HepG2 (cell line): Measurements from ENCODE around the gene CLDN5. TPM values are rescaled to one million over a fixed set of nuclear protein-coding genes. Genes with fewer than 3 reads are reported as not detected.

ENCODE experiments used
- ATF7 ChIP-seq, 2 experiments: fragments of 450-650 bp in 1 of 2; sonication (generic) in 1 of 2; formaldehyde crosslinking in 1 of 2; IDR thresholded peaks; 2 replicates each; pipeline versions ENCODE4 v1.4.0 to v1.6.1; 2016 to 2020; ENCODE audit warnings: antibody characterized with exemption in 1 of 2, mild to moderate bottlenecking in 1 of 2, missing genetic modification reagents in 1 of 2
- CREM ChIP-seq, 2 experiments: sonication (generic) in 1 of 2; formaldehyde crosslinking in 1 of 2; IDR thresholded peaks; 2 replicates each; pipeline versions ENCODE4 v1.4.0 to v1.6.1; 2016 to 2020; ENCODE audit warnings: antibody characterized with exemption in 1 of 2, mild to moderate bottlenecking in 1 of 2, missing genetic modification reagents in 1 of 2
- ETV6 ChIP-seq: sonication (generic); formaldehyde crosslinking; conservative IDR thresholded peaks from 2 replicates; pipeline ENCODE4 v1.4.0; 2020; ENCODE audit warnings: missing genetic modification reagents
- GABPB1 ChIP-seq: IDR thresholded peaks from 2 replicates; pipeline ENCODE4 v1.6.1; 2016; ENCODE audit warnings: mild to moderate bottlenecking, missing genetic modification reagents, moderate library complexity, missing compliant biosample characterization
- KAT8 ChIP-seq: IDR thresholded peaks from 2 replicates; pipeline ENCODE4 v1.6.1; 2016; ENCODE audit warnings: missing genetic modification reagents, missing compliant biosample characterization
- KMT2B ChIP-seq: IDR thresholded peaks from 2 replicates; pipeline ENCODE4 v1.6.1; 2016; ENCODE audit warnings: missing genetic modification reagents, missing compliant biosample characterization
- MBNL3 ChIP-seq: fragments of 250-450 bp; sonication (Bioruptor Pico); conservative IDR thresholded peaks from 2 replicates; pipeline ENCODE4 v1.8.0; 2022; ENCODE audit warnings: mild to moderate bottlenecking, inconsistent platforms
- MED13 ChIP-seq: sonication (generic); formaldehyde crosslinking; IDR thresholded peaks from 2 replicates; pipeline ENCODE4 v1.5.0; 2020; ENCODE audit warnings: missing genetic modification reagents
- SETDB1 ChIP-seq: sonication (generic); formaldehyde crosslinking; IDR thresholded peaks from 2 replicates; pipeline ENCODE4 v1.5.1; 2020; ENCODE audit warnings: missing genetic modification reagents, mild to moderate bottlenecking, borderline replicate concordance
- SP4 ChIP-seq: sonication (generic); formaldehyde crosslinking; IDR thresholded peaks from 2 replicates; pipeline ENCODE4 v1.8.1; 2023; ENCODE audit warnings: mild to moderate bottlenecking, missing genetic modification reagents
- ZNF431 ChIP-seq: sonication (generic); formaldehyde crosslinking; IDR thresholded peaks from 2 replicates; pipeline ENCODE4 v1.9.0; 2022; ENCODE audit warnings: missing genetic modification reagents, low read depth, mild to moderate bottlenecking, borderline replicate concordance
- ZNF552 ChIP-seq: sonication (generic); formaldehyde crosslinking; IDR thresholded peaks from 2 replicates; pipeline ENCODE4 v1.9.0; 2022; ENCODE audit warnings: missing genetic modification reagents, mild to moderate bottlenecking, borderline replicate concordance
- ZNF724P ChIP-seq: sonication (generic); formaldehyde crosslinking; IDR thresholded peaks from 2 replicates; pipeline ENCODE4 v1.8.0; 2022; ENCODE audit warnings: missing genetic modification reagents, borderline replicate concordance
- polyA plus RNA-seq, 8 experiments: library from polyadenylated mRNA; depleted of rRNA in 3 of 8; stranded (reverse) in 7 of 8; unstranded in 1 of 8; fragments of >200 nt; fragmentation: Illumina TruSeq in 4 of 8; extraction: Trizol in 4 of 8; gene quantifications; 2 replicates each; pipeline versions ENCODE4 v1.2.1 to v1.2.3, GENCODE V29; 2011 to 2016; ENCODE audit warnings: low read depth in 4 of 8, missing spikeins in 1 of 8, mixed read lengths in 1 of 8; ENCODE audit not compliant: insufficient read depth in 1 of 8
- total RNA-seq, 5 experiments: library from RNA; depleted of rRNA; stranded (reverse); fragments of >200 nt; fragmentation: Illumina TruSeq; extraction: Trizol; gene quantifications; 2 replicates each; pipeline ENCODE4 v1.2.3, GENCODE V29; 2016; ENCODE audit warnings: low read depth in 1 of 5
- TF ChIP-seq, protein P1 (sequence below): sonication (generic); formaldehyde crosslinking; IDR thresholded peaks from 2 replicates; pipeline ENCODE4 v1.4.0; 2020; ENCODE audit warnings: missing genetic modification reagents
- TF ChIP-seq, protein P2 (sequence below): sonication (generic); formaldehyde crosslinking; IDR thresholded peaks from 2 replicates; pipeline ENCODE4 v1.5.1; 2020; ENCODE audit warnings: missing genetic modification reagents, mild to moderate bottlenecking, borderline replicate concordance
- TF ChIP-seq, protein P3 (sequence below): sonication (generic); formaldehyde crosslinking; IDR thresholded peaks from 2 replicates; pipeline ENCODE4 v1.8.0; 2022; ENCODE audit warnings: missing genetic modification reagents, mild to moderate bottlenecking, moderate library complexity, borderline replicate concordance
- TF ChIP-seq, protein P4 (sequence below): sonication (generic); IDR thresholded peaks from 2 replicates; pipeline ENCODE4 v1.6.1; 2016; ENCODE audit warnings: low read depth, borderline replicate concordance
- TF ChIP-seq, protein P5 (sequence below): sonication (generic); formaldehyde crosslinking; IDR thresholded peaks from 2 replicates; pipeline ENCODE4 v1.4.0; 2020; ENCODE audit warnings: missing genetic modification reagents

Gene CLDN5
- total and polyA plus RNA-seq, 2 of the 13 experiments (the other 11 are each of a cell fraction or from before 2014, with no cell fraction given) = not detected

DNA sequence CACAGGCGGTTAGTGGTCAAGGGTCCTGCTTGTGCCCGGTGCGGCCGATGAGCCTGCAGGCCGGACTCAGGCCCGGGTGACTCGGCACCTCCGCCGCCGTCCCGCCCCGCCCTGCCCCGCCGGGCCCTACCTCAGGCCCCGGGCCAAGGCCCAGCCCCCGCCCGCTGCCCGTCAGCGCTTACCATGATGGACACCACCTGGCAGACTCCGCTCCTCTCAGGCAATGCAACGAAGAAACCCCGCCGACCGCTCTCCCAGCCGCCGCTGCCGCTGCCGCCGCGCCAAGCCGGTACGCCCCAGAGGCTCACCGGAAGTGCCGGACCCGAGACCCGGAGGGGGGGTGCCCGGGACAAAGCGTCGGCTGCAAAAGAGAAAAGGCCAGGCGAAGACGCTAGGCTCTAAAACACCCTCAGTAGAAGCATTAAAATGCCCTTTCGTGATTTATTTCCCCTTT is 45.3 kb downstream of the CLDN5 start, which contains the start of gene UFD1 (continued):
- TF ChIP-seq ZNF724P (CRISPR knock-in tag) (no peak), ZNF552 (no peak), KAT8 (CRISPR knock-in tag) (peak; percentile 51; the same call in 1 of the 2 replicates), CREM (IDR thresholded peaks at IDR 0.05) (no peak), CREM (CRISPR knock-in tag; IDR thresholded peaks at IDR 0.05) (no peak), GABPB1 (peak; percentile 97), MED13 (CRISPR knock-in tag) (no peak), ATF7 (IDR thresholded peaks at IDR 0.05) (peak; percentile 79), ATF7 (CRISPR knock-in tag; IDR thresholded peaks at IDR 0.05) (no peak), KMT2B (CRISPR knock-in tag) (peak; percentile 47; the same call in 1 of the 2 replicates), MBNL3 (no peak), SETDB1 (CRISPR knock-in tag) (no peak), ZNF431 (no peak), ETV6 (CRISPR knock-in tag) (no peak), SP4 (CRISPR knock-in tag) (no peak)
- TF ChIP-seq, protein P1, sequence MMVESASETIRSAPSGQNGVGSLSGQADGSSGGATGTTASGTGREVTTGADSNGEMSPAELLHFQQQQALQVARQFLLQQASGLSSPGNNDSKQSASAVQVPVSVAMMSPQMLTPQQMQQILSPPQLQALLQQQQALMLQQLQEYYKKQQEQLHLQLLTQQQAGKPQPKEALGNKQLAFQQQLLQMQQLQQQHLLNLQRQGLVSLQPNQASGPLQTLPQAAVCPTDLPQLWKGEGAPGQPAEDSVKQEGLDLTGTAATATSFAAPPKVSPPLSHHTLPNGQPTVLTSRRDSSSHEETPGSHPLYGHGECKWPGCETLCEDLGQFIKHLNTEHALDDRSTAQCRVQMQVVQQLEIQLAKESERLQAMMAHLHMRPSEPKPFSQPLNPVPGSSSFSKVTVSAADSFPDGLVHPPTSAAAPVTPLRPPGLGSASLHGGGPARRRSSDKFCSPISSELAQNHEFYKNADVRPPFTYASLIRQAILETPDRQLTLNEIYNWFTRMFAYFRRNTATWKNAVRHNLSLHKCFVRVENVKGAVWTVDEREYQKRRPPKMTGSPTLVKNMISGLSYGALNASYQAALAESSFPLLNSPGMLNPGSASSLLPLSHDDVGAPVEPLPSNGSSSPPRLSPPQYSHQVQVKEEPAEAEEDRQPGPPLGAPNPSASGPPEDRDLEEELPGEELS = no peak
- TF ChIP-seq, protein P2, sequence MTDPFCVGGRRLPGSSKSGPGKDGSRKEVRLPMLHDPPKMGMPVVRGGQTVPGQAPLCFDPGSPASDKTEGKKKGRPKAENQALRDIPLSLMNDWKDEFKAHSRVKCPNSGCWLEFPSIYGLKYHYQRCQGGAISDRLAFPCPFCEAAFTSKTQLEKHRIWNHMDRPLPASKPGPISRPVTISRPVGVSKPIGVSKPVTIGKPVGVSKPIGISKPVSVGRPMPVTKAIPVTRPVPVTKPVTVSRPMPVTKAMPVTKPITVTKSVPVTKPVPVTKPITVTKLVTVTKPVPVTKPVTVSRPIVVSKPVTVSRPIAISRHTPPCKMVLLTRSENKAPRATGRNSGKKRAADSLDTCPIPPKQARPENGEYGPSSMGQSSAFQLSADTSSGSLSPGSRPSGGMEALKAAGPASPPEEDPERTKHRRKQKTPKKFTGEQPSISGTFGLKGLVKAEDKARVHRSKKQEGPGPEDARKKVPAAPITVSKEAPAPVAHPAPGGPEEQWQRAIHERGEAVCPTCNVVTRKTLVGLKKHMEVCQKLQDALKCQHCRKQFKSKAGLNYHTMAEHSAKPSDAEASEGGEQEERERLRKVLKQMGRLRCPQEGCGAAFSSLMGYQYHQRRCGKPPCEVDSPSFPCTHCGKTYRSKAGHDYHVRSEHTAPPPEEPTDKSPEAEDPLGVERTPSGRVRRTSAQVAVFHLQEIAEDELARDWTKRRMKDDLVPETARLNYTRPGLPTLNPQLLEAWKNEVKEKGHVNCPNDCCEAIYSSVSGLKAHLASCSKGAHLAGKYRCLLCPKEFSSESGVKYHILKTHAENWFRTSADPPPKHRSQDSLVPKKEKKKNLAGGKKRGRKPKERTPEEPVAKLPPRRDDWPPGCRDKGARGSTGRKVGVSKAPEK (CRISPR knock-in tag) = no peak
- TF ChIP-seq, protein P3, sequence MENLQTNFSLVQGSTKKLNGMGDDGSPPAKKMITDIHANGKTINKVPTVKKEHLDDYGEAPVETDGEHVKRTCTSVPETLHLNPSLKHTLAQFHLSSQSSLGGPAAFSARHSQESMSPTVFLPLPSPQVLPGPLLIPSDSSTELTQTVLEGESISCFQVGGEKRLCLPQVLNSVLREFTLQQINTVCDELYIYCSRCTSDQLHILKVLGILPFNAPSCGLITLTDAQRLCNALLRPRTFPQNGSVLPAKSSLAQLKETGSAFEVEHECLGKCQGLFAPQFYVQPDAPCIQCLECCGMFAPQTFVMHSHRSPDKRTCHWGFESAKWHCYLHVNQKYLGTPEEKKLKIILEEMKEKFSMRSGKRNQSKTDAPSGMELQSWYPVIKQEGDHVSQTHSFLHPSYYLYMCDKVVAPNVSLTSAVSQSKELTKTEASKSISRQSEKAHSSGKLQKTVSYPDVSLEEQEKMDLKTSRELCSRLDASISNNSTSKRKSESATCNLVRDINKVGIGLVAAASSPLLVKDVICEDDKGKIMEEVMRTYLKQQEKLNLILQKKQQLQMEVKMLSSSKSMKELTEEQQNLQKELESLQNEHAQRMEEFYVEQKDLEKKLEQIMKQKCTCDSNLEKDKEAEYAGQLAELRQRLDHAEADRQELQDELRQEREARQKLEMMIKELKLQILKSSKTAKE (CRISPR knock-in tag) = no peak
- TF ChIP-seq, protein P4, sequence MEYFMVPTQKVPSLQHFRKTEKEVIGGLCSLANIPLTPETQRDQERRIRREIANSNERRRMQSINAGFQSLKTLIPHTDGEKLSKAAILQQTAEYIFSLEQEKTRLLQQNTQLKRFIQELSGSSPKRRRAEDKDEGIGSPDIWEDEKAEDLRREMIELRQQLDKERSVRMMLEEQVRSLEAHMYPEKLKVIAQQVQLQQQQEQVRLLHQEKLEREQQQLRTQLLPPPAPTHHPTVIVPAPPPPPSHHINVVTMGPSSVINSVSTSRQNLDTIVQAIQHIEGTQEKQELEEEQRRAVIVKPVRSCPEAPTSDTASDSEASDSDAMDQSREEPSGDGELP = no peak
- TF ChIP-seq, protein P5, sequence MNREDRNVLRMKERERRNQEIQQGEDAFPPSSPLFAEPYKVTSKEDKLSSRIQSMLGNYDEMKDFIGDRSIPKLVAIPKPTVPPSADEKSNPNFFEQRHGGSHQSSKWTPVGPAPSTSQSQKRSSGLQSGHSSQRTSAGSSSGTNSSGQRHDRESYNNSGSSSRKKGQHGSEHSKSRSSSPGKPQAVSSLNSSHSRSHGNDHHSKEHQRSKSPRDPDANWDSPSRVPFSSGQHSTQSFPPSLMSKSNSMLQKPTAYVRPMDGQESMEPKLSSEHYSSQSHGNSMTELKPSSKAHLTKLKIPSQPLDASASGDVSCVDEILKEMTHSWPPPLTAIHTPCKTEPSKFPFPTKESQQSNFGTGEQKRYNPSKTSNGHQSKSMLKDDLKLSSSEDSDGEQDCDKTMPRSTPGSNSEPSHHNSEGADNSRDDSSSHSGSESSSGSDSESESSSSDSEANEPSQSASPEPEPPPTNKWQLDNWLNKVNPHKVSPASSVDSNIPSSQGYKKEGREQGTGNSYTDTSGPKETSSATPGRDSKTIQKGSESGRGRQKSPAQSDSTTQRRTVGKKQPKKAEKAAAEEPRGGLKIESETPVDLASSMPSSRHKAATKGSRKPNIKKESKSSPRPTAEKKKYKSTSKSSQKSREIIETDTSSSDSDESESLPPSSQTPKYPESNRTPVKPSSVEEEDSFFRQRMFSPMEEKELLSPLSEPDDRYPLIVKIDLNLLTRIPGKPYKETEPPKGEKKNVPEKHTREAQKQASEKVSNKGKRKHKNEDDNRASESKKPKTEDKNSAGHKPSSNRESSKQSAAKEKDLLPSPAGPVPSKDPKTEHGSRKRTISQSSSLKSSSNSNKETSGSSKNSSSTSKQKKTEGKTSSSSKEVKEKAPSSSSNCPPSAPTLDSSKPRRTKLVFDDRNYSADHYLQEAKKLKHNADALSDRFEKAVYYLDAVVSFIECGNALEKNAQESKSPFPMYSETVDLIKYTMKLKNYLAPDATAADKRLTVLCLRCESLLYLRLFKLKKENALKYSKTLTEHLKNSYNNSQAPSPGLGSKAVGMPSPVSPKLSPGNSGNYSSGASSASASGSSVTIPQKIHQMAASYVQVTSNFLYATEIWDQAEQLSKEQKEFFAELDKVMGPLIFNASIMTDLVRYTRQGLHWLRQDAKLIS = no peak
